ENCODE results near the gene LRRC75B.
"Not testable (repeated sequence)": the region's sequence is repeated elsewhere in the genome, so short reads cannot be mapped to it uniquely, and the experiment has no call there.

LRRC75B gene

DNA sequence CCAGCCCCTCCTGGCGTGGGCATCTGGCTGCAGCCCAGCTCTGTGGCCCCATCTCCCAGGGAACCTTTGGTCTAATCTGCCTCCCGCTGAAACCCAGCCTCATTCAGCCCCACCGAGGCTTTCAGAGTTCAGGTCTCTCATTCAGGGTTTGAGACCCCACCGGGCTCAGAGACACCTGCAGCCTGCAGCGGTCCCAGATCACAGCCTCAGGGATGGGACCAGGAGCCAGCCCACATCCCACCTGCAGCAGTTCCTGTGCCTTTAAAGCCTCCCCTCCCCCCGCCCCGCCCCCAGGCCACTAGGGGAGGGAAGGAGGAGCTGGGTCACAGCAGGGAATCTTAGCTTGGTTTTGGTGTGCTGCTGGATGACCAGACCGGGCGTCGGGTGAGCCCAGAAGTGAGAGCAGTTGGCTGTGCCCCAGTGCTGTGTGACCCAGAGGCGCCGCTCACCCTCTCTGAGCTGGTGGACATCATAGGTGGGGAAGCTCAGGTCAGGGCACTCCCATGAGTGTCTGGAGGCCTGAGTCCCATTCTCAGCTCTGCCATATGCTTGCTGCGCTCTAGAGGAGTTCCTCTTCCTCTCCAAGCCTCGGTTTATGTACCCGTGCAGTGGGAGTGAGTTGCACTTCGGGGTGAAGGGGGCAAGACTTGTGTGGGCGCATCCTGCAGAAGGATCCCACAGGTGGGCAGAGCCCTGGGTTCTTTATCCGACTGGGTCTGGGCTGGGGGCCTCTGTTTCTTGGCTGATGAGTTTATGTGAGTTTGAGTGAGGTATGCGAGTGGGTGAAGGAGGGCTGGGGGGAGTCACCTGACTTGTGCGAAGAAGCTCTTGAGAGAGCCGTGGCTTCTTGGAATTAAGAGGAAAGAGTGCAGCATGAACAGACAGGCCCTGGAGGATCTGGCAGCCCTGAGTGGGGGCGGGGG, 10.2 kb upstream of the LRRC75B start, which contains the start of gene GGT1:
TSS of gene GGT1 (plus strand) at position 347 of the 923 bp plus-strand sequence. CDS start 7,889 bp downstream, outside the sequence.
- not testable (repeated sequence) for DNase-seq (ENCODE audit: low read depth)

DNA sequence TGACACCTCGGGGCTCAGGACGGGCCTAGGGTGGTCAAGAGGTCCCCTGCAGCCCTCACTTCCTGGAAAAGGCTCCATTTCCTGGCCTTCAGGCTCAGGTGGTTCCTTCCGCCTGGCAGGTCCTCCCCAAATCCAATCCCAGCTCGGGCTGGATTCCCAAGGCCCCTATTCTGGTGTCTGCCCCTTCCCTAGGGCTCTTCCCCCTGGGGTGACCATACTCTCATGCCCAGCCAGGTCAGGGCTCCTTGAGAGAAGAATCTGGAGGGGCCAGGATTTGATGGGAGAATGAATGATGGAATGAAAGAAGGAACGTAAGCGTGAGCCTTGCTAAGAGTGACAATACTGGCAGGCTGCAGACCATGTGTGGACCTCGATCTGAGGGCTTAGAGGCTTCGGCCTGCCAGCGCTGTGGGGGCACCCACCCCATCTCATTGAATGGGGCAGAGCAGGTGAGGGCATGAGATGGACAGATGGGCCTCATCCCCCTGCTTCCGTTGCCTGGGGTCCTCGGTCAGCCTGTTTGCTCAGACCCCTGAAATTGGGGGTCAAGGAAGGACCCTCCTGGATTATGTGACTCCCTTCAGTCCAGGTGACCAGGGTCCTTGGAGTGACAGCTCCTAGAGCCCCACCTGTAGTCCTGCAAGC, 9.4 kb upstream of the LRRC75B start:
- not testable (repeated sequence) for DNase-seq (ENCODE audit: low read depth)

DNA sequence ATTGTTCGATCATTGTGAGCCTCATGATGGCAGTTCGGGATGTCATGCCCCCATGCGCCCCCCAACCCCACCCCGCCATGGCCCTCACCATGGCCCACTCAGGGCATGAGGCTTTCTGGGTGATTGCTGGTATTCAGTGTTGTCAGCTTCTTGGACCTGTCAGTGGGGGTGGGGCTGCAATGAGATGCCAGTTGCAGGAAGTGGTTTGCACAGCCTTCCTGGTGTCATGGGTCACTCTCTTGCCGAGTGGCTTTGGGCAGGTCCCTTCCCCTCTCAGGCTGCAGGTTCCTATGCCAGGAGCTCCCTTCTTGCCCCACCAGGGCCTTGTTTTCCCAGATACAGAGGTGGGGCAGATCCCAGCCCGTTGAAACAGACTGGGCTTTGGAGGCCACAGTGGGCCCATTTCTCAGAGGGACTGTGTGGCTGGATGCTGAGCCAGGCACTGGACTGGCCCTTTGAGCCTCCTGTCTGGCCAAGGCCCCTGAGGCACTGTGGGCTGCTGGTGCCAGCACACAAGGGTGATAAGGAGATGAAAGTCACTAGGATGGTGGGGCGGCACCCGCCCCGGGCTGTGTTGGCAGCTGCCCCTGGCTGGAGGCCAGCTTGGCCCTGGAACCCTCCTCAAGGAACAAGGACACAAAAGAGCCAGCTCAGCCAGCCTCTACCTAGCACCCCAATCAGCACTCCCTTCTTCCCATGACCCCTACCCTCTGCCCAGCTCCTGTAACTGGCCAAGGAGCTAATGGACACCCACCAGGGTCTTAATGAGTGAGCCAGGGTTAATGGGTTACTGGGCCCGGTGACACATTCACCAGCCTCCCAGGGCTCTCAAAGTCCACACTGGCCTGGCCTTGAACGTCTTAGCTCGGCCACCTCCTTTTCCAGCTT, 8.6 kb upstream of the LRRC75B start:
- no peak for DNase-seq (ENCODE audit: low read depth)

DNA sequence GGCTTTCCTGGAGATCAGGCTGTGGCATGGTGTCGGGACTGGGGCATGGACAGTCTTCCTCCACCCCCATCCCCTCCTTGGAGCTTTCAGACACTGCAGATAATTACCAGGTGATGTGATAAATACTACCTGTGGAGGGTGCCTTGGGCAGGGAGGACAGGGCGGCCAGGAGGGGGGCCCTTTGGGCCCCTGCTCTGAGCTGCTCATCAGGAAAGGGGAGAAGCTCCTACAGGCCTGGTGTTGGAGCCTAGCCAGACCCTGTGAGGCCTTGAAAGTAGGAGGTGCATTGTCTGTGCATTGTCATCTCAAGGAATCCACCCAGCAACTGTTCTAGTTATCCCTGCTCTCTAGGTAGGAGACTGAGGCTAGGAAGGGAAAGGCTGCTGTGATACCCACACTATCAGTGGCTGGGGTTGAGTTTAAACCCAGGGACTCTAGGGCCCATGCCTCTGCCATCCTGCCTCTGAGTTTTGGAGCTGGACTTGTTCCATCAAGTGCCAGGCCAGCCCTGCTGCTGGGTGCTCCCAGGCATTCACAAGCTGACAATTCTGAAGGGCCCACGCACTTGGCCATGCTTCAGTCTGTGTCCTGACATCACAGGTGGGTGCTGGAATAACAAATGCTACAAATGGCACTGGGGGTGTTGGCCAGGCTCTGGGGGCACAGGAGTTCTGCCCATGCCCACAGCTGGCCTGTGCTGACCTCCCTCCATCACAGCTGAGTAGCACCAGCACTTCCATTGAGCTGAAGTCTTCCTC, 7.3 kb upstream of the LRRC75B start:
- DNase-seq (ENCODE audit: low read depth): not testable (repeated sequence)

DNA sequence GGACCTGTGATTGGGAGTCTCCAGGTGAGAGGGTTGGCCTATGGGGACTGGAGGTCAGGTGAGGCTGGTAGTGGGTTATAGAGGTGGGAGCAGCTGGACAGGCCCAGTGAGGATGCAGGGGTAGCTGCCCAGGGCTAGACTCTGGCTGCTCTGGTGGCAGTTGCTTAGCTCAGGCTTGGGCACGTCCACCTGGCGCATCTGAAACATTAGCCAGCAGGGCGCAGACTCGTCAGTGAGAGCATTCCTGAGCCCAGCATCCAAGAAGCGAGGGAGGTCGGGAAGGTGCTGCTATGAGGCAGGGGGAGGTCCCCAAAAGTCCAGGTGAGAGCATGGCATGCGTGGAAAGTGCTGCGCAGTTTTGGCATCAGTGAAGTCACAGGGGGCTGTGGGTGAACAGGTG, 6.6 kb upstream of the LRRC75B start:
- DNase-seq (ENCODE audit: low read depth): no peak

DNA sequence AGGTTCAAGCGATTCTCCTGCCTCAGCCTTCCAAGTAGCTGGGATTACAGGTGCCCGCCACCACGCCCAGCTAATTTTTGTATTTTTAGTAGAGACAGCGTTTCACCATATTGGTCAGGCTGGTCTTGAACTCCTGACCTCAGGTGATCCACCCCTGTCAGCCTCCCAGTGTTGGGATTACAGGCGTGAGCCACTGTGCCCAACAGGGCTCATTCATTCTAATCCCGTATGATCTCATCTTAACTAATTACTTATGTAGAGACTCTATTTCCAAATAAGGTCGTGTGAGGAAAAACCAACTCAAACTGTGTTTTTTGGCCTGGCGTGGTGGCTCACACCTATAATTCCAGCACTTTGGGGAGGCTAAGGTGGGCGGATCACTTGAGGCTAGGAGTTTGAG, 4.2 kb upstream of the LRRC75B start:
- not testable (repeated sequence) for DNase-seq (ENCODE audit: low read depth)

DNA sequence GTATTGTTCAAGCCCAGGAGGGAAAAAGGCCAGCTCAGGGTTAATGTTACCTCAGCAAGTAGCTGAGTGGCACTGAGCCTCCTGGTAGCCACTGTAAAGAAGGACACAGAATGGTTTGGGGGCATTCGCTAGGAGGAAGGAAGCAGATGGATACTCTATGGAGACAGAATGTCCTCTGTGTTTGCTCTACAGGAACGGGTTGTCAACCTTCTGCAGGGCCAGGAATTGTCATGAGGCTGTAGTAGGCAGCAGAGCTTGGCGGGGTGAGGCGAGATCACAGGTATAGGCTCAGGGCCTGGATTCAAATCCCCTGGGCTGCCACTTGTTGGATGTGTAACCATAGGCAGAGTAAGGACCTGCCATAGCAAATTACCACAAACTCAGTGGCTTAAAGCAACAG, 3.0 kb upstream of the LRRC75B start:
- no peak for DNase-seq (ENCODE audit: low read depth)

DNA sequence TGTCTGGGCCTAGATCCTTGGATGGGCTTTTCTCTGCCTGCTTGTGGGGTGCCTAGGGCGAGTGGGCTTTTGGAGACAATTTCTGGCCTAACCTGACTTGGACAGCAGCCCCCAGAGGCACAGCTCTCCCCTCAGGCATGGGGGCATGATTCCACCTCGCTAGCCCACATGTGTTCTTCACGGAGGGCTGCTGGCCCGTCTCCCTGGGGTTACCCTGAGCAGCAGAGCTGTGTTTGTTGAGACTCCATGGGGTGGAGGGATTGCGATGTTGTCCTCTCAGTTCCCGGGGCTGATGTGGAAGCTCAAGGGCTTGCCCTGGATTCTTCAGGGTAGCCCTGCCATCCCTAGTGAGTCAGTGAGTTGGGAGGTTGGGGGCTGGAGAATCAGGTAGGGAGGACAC, 2.4 kb upstream of the LRRC75B start:
- DNase-seq (ENCODE audit: low read depth): no peak

DNA sequence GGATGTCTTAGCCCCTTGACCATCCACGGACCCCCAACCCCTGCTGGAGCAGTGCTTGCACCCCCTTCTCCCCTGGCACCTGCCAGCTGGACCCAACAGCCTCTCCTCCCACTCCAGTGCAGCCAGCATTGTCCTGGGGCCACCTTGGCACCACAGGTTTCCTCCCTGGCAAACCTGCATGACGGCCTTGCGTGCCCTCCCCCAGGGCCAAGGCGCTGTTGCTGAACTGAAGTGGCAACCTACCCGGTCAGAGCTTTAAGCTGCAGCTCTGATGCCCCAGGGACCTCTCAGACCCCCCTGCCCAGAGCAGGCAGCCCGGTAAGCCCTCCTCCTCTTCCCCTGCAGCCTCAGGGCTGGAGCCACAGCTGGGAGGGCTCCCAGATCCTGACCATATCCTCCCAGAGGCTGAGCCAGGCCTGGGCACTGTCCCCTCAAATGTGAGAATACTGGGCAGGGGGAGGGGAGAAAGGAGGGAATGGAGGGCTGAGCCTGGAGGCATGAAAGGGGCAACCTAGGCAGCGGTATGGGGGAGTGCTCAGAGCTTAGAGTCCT, 1.8 kb upstream of the LRRC75B start:
- no peak for DNase-seq (ENCODE audit: low read depth)

DNA sequence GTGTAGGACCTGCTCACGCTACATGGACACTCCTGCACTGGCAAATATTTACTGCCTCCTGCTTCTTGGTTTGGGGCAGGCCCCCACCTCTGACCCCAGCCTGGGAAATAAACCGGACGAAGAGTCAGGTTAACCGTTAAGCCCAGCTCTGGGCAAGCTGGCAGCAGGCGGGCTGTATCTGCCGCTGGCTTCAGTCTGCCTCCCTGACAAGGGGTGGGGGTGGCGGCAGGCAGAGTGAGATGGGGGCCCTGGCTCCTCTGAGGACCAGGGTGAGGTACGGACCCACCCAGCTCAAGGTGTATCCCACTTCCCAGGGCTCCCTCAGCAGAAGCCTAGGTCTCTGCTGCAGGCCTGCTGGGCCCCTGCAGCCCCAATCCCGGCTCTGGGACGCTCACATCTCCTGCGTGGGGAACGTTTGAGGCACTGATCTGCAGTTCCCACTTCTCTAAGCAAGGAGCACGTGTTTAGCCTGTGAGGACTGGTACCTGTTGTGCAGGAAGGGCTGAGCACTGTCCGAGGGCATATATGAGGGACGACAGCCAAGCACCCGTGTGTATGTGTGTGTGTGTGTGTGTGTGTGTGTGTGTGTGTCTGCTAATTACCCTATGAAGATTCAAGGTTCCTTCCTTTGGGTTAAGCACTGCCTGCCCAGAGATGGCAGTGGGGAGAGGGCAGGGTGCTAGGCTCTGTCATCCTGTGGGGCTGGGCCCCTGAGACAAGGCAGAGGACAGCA, 1.1 kb upstream of the LRRC75B start:
- no peak for DNase-seq (ENCODE audit: low read depth)

DNA sequence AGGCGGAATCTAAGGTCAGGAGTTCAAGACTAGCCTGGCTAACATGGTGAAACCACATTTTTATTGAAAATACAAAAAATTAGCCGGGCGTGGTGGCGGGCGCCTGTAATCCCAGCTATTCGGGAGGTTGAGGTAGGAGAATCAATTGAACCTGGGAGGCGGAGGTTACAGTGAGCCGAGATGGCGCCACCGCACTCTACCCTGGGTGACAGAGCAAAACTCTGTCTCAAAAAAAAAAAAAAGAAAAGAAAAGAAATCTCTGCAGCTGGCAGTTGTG, 624 bp upstream of the LRRC75B start:
- DNase-seq (ENCODE audit: low read depth): not testable (repeated sequence)

DNA sequence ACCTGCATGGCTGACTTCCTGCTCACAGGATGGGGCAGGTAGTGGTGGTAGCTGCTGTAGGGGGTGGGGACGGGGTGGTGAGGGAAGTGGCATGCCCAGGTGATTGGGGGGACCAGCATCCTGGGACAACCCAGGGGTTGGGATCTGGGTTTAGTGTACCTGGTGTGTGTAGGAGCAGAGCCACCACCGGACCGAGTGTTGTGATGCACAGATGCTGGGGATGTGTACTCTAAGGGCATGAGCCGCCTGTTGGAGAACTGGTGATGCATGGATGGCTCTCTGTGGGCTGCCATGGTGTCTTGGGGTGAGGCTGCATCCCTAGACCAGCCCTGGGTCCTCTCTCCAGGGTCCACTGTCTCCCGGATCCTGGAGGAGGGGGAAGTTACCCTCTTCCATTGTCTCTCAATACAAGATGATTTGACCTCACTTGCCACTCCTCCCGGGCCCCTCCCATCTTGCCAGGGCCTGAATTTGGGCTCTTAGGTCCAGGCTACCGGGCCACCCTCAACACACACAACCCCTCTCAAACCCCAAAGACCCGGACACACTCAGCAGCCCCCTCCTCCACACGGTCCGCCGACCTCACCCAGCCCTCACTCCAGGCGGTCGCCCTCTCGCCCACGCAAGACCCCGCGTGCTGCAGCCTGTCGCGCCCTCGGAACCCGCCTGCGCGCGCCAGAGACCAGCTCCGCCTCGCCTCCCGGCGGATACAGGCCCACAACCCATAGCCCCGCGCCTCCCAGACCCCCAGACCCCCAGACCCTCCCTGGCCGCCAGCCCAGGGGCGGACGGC, 619 bp downstream of the LRRC75B start:
- no peak for DNase-seq (ENCODE audit: low read depth)

DNA sequence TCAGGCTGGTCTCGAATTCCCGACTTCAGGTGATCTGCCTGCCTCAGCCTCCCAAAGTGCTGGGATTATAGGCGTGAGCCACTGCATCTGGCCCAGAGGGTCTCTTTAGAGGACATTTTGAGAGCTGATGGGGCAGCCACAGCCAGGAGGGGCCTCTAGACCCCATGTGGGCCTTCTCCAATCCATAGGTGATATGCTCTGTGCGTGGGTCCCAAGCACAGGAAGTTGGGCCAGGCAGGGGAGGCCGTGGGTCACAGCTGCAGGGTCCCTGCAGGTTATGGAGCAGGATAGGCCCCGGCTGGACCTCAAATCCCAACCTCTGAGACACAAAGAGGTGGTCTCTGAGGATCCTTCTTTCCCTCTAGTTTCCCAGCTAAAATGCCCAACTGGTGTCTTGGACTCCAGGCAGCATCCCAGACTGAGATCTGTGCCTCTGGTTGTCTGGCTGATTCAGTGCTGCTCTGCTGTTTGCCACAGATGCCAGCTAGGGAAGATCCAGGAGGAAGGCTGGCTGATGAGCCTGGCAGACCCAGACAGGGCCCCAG, 1.5 kb downstream of the LRRC75B start:
- no peak for DNase-seq (ENCODE audit: low read depth)

DNA sequence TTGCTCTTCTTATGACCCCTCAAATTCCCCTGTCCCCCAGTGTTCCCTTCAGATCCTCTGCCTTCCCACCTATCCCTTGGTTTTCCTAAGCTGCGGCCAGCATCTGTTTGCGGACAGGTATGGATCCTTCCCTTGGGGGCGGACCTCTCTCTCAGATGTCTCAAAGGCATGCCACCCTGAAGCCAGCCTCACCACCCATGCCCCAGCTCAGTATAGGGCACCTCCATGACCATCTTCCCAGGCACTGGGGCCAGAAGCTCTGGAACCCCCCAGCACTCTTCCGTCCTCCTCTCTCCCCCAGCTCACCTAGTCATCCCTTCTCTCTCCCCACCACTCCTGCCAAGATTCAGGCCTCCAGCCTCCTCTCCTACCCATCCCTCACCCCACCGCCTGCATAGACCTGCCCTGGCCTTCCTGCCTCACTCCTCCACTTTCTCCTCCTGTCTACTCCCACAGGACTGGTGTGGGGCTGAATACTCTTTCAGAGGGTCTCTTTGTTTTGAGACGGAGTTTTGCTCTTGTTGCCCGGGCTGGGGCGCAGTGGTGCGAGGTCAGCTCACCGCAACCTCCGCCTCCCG, 2.2 kb downstream of the LRRC75B start:
- DNase-seq (ENCODE audit: low read depth): no peak

DNA sequence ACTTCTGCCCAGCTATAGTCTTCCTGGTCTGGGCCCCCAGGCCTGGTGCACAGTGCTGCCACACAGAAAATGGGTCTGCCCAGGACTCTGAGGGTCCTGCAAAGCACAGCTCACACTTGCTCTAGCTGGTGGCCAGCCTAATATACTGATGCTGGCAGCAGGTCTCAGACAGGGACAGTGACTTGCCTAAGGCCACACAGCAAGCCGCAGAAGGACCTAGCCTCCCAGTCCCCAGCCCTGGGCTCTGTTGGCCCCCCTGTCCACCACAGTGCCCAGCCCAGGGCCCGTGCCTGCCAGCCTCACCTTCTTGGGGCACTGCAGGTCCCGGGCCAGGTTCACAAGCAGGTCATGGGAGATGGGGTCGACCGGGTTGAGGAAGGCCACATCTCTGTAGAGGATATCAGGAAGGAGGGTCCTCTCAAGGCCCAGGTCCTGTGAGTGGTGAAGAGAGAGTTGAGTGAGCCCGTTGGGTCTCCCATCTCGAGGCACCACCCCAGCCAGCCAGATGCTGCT, 3.3 kb downstream of the LRRC75B start:
- no peak for DNase-seq (ENCODE audit: low read depth)

DNA sequence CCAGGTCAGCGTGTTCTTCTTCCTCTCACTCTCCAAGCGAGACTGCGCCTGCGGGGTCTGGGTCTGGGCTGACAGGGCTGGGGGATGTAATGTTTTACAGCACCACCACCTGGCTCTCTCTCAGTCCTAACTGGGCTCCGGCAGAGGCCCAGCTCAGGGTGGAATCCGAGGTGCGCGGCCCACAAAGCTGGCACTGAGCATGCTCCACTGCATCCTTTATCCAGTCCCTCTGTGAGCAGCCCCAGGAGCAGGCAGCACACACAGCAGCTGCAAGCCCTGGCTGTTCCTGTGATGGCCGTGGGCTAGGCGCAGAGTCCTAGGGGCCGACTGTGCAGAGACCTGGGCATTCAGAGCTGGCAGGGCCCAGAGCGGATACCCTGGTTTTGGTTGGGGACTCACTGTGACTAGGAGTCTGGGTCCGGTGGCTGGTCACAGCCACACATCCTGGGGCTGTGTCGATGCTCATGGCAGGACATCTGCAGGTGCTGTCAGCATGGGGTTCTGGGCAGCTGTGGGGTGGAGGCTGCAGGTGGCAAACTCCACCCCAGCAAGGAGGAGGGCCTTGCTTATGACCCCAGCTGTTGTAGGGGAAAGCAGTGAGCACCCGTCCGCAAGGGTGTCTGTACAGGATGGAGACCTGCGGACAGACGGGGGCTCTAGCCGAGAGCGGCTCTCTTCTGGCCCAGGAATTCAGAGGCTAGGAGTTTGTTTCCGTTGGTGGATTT, 4.0 kb downstream of the LRRC75B start:
- no peak for DNase-seq (ENCODE audit: low read depth)

DNA sequence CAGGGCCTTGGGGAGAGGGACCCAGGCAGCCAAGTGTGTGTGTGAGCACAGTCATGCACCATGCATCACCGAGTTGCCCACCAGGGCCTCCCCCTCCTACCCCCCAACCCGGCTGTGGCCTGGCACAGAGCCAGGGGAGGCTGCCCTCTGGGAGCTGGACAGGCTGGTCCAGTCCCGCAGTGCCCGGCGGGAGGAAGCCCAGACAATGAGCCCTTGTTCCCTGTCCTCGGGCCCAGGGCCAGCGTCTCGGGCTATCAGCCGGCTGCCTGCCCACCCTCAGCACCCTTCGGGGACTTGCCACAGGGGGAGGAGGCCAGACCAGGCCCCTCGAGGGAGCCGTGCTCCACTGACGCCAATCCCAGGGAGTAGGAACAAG, 4.5 kb downstream of the LRRC75B start:
- DNase-seq (ENCODE audit: low read depth): no peak

DNA sequence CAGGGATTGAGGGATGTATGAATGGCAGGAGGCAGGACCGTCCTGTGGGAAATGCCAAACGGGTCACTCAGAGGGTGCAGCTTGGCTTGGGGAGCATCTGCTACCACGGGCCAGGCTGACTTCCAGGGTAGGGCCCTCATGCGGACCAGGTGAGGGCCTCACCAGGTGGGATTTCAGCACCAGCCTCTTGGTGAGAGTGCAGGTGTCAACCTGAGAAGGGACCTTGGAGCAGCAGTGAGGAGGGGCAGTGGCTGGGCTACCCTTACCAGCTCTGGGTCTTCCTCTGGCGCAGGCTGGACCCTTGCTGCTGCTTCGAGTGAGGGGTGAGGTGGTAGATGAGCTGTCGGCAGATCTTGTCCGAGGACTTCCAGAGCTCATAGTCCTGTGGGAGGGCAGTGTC, 4.9 kb downstream of the LRRC75B start:
- no peak for DNase-seq (ENCODE audit: low read depth)

Data from activated T-helper 1 cell treated with Interleukin-2 at 50 U/mL for 16 hours (primary cell).